Thymus (tissue), 11 donors: Measurements from ENCODE around the gene GOLGA6B. TPM values are rescaled to one million over a fixed set of nuclear protein-coding genes. Genes with fewer than 3 reads are reported as not detected.
"Not testable (repeated sequence)": the region's sequence is repeated elsewhere in the genome, so short reads cannot be mapped to it uniquely, and the experiment has no call there.

ENCODE experiments used
- DNase-seq, 9 donors: peaks; one replicate each; pipeline ENCODE4 v3.0.0-alpha.2; 2013; ENCODE audit warnings: low spot score in 9 of 9, low read depth in 6 of 9, missing footprints in 1 of 9
- H3K27ac ChIP-seq, 2 donors: one replicate each; pipeline ENCODE4 v1.5.1; 2013; ENCODE audit warnings: control low read depth in 1 of 2, low read depth in 1 of 2, low read length in 1 of 2, mild to moderate bottlenecking in 1 of 2, moderate library complexity in 1 of 2
- H3K27me3 ChIP-seq, 2 donors: one replicate each; pipeline ENCODE4 v1.5.1; 2013; ENCODE audit warnings: low read length in 1 of 2; ENCODE audit not compliant: control insufficient read depth in 2 of 2, insufficient read depth in 1 of 2
- H3K36me3 ChIP-seq, 2 donors: one replicate each; pipeline ENCODE4 v1.5.1; 2013; ENCODE audit warnings: low read length in 1 of 2, mild to moderate bottlenecking in 1 of 2, moderate library complexity in 1 of 2; ENCODE audit not compliant: control insufficient read depth in 2 of 2, insufficient read depth in 2 of 2
- H3K4me1 ChIP-seq, 2 donors: one replicate each; pipeline ENCODE4 v1.5.1; 2013; ENCODE audit warnings: low read length in 2 of 2; ENCODE audit not compliant: control insufficient read depth in 2 of 2, insufficient read depth in 2 of 2
- H3K4me3 ChIP-seq, 2 donors: one replicate each; pipeline ENCODE4 v1.5.1; 2013; ENCODE audit warnings: low read length in 2 of 2, control low read depth in 1 of 2, mild to moderate bottlenecking in 1 of 2
- H3K9me3 ChIP-seq, 2 donors: one replicate each; pipeline ENCODE4 v1.5.1; 2013; ENCODE audit warnings: low read length in 1 of 2, mild to moderate bottlenecking in 1 of 2; ENCODE audit not compliant: control insufficient read depth in 2 of 2, insufficient read depth in 1 of 2
- WGBS: extraction: QIAGEN DNeasy Blood & Tissue Kit; methylation state at CpG from one replicate; pipeline ENCODE4 v1.1.7; 2013; 5-methylcytosine and 5-hydroxymethylcytosine counted together
- polyA plus RNA-seq: library from polyadenylated mRNA; stranded (reverse); fragments of 200-250 nt; gene quantifications from one replicate; pipeline ENCODE4 v1.2.3, GENCODE V29; 2013
- total RNA-seq: library from RNA; stranded (reverse); fragments of 120-200 nt; gene quantifications from one replicate; pipeline ENCODE4 v1.2.4, GENCODE V29; 2013
- donor health status: healthy.

The GOLGA6B gene
- total and polyA plus RNA-seq, 2 donors: not detected

- DNase-seq, H3K36me3 ChIP-seq, H3K4me1 ChIP-seq, H3K27me3 ChIP-seq, H3K4me3 ChIP-seq, H3K27ac ChIP-seq, H3K9me3 ChIP-seq: not testable (repeated sequence)
- 97% methylated on average over 3 of the region's 3 CpGs for WGBS
Measured at GRCh38 chr15:72626153-72626552, 28.3 kb upstream of the GOLGA6B start.

- not testable (repeated sequence) for H3K36me3 ChIP-seq, H3K27me3 ChIP-seq, DNase-seq, H3K27ac ChIP-seq, H3K9me3 ChIP-seq, H3K4me1 ChIP-seq, H3K4me3 ChIP-seq
- WGBS: 97% methylated on average over 11 of the region's 11 CpGs
Measured at GRCh38 chr15:72628249-72629067, 26.0 kb upstream of the GOLGA6B start.

- 91% methylated on average over 7 of the region's 7 CpGs for WGBS
- not testable (repeated sequence) for H3K27me3 ChIP-seq, H3K9me3 ChIP-seq
Measured at GRCh38 chr15:72629068-72629570, 25.4 kb upstream of the GOLGA6B start.

DNA sequence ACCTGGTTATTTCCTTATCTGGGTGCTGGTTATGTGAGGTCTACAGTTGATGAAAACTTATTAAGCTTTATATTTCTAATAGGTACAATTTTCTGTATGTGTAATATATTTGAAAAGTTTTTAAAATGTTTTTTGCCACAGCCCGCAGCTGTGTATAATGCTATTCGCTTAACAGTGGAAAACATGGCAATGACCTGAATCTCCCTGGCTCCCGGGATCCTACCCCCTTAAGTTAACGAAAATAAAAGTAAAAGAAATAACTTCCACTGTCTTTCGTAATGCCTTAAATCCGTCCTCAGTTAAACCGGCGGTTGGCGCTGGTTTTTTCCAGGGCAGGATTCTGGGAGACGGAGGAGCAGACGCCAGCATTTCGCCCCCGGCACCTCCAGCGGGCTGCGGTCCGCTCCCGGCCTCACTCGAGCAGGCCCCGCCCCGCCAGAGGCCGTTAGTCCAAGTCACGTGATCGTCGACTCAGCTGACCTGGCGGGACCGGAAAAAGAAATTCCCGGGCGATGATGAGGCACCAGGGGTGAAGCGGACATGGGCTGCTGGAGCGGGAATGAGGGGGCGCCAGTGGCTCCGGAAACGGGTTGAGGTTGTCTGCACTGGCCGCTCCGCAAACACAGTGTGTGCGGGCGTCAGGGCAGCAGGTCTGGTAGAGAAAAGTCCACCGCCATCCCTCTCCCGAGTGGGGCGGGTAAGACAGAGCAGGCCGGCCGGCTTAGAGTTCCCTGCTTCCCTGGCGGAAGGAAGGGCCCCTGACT is 17.8 kb upstream of the GOLGA6B start:
- H3K27me3 ChIP-seq, H3K36me3 ChIP-seq, H3K27ac ChIP-seq, H3K4me1 ChIP-seq, H3K9me3 ChIP-seq: not testable (repeated sequence)
- WGBS: 3% methylated on average over 25 of the region's 43 CpGs
- peak overlapping the region; percentile 25 to 44 for H3K4me3 ChIP-seq
- peak in 8 of 9 donors; percentile 13 to 72 (median 32) for DNase-seq

More at GRCh38 chr15:72629068-72629570, 25.4 kb upstream of the GOLGA6B start:
- not testable (repeated sequence) for DNase-seq, H3K27ac ChIP-seq, H3K4me3 ChIP-seq, H3K36me3 ChIP-seq, H3K4me1 ChIP-seq

GRCh38 chr15:72639759-72640483 is 14.6 kb upstream of the GOLGA6B start:
- H3K36me3 ChIP-seq, H3K4me3 ChIP-seq, DNase-seq, H3K27me3 ChIP-seq, H3K27ac ChIP-seq, H3K9me3 ChIP-seq, H3K4me1 ChIP-seq: not testable (repeated sequence)
- no CpG with 5 or more reads among the region's 26 CpGs for WGBS

DNA sequence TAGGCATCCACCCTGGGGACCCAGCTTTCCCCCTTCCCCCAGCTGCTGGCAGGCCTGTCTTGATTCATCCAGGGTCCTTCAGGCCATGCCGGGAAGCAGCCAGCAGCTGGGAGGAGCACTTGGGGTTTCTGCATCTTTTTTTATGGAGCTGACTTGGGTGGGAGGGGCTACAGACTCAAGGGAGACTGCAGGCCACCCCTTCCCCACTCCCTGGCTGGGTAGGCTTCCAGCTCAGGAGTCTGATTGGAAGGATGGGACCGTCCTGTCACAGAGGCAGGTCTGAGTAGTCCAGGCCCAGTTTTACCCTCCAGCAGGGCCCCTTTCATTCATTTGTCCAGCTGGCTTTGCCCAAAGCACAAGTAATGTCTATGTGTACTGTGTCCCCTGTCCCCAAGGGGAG is 12.2 kb upstream of the GOLGA6B start:
- not testable (repeated sequence) for H3K9me3 ChIP-seq, H3K4me1 ChIP-seq, H3K4me3 ChIP-seq, DNase-seq, H3K27ac ChIP-seq, H3K27me3 ChIP-seq, H3K36me3 ChIP-seq
- no CpG with 5 or more reads among the region's 2 CpGs for WGBS

- WGBS: 90% methylated on average over 8 of the region's 10 CpGs
- H3K27ac ChIP-seq, H3K4me1 ChIP-seq, H3K9me3 ChIP-seq, H3K36me3 ChIP-seq, H3K27me3 ChIP-seq, DNase-seq, H3K4me3 ChIP-seq: not testable (repeated sequence)
Measured at GRCh38 chr15:72648631-72649253, 5.8 kb upstream of the GOLGA6B start.

DNA sequence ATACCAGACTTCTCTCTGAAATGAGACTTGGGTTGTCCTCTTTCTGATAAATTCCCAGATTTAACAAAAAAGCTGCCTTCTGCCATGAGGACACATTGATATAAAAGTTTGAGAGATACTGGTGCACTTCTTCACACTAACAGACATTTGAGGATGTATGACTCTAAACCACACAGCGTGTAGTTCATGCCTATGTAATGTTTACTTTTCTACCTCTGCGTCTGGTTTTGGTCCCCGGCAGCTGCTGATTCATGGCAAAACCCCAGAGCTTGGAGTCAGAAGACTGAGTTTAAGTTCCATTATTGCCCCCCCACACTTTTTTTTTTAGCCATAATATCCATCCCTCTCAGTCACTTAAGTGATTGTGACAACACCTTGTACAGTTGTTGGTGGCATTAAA is 1.5 kb downstream of the GOLGA6B start:
- H3K36me3 ChIP-seq: not testable (repeated sequence)
- no CpG with 5 or more reads among the region's 3 CpGs for WGBS

More for the DNA sequence above, 1.5 kb downstream of the GOLGA6B start:
- not testable (repeated sequence) for DNase-seq, H3K9me3 ChIP-seq, H3K4me1 ChIP-seq, H3K27ac ChIP-seq, H3K4me3 ChIP-seq, H3K27me3 ChIP-seq
